Panc1 (cell line): Measurements from ENCODE around the gene TCF25. TPM values are rescaled to one million over a fixed set of nuclear protein-coding genes. Genes with fewer than 3 reads are reported as not detected.

Experiments used
- ATAC-seq: fragments of 200-7000 bp; cut with Tn5 transposase; 2 replicates; pipeline ENCODE4 v1.9.1; 2020; ENCODE audit warnings: mild to moderate bottlenecking, moderate library complexity
- BruUV-seq: library from RNA; stranded (reverse); fragments of 400-500 nt; replicated peaks from 2 replicates; lab custom pipeline; 2021; lab: Mats Ljungman, UMichigan
- CTCF ChIA-PET: fragments of 300-600 bp; sonication (Branson Sonifier 250); formaldehyde crosslinking; loops from one replicate; lab custom pipeline; 2022; ENCODE audit warnings: antibody characterized with exemption; lab: Charles Lee
- POLR2A ChIA-PET: fragments of 300-600 bp; sonication (Branson Sonifier 250); formaldehyde crosslinking; loops from one replicate; lab custom pipeline; 2022; ENCODE audit warnings: antibody characterized with exemption; lab: Charles Lee
- DNase-seq: peaks from one replicate; pipeline ENCODE4 v3.0.0-alpha.2; 2010; ENCODE audit warnings: low read depth, low spot score
- H3K27ac ChIP-seq: 2 replicates; pipeline ENCODE4 v1.5.1; 2011; ENCODE audit warnings: mild to moderate bottlenecking, low read length, inconsistent platforms
- H3K27me3 ChIP-seq: fragments of 200-500 bp; sonication (Bioruptor generic); 2 replicates; pipeline ENCODE4 v1.6.0; 2014; ENCODE audit warnings: low read length, inconsistent platforms; ENCODE audit not compliant: control insufficient read depth, insufficient read depth
- H3K36me3 ChIP-seq: fragments of 200-500 bp; sonication (Bioruptor generic); 2 replicates; pipeline ENCODE4 v1.5.1; 2014; ENCODE audit warnings: inconsistent platforms, mild to moderate bottlenecking, low read length, moderate library complexity; ENCODE audit not compliant: control insufficient read depth, insufficient read depth
- H3K4me1 ChIP-seq: 2 replicates; pipeline ENCODE4 v1.5.1; 2011; ENCODE audit warnings: inconsistent platforms, mild to moderate bottlenecking, low read length, moderate library complexity; ENCODE audit not compliant: control insufficient read depth, insufficient read depth
- H3K4me3 ChIP-seq, 2 experiments: 2 replicates each; pipeline ENCODE4 v1.5.1; 2011 to 2012; ENCODE audit warnings: low read depth in 2 of 2, low read length in 2 of 2, mild to moderate bottlenecking in 2 of 2, inconsistent platforms in 1 of 2, moderate library complexity in 1 of 2
- H3K9me3 ChIP-seq: fragments of 200-500 bp; sonication (Bioruptor generic); 2 replicates; pipeline ENCODE4 v1.5.1; 2014; ENCODE audit warnings: low read depth, mild to moderate bottlenecking, inconsistent platforms, low read length, moderate library complexity; ENCODE audit not compliant: control insufficient read depth, insufficient read depth
- POLR2AphosphoS5 ChIP-seq: IDR thresholded peaks from 2 replicates; pipeline ENCODE4 v1.6.1; 2012; ENCODE audit warnings: mild to moderate bottlenecking, low read depth, low read length, moderate library complexity
- SIN3A ChIP-seq: IDR thresholded peaks from 2 replicates; pipeline ENCODE4 v1.6.1; 2012; ENCODE audit warnings: low read depth, mild to moderate bottlenecking, low read length, moderate library complexity, borderline replicate concordance; ENCODE audit not compliant: insufficient read depth
- TCF7L2 ChIP-seq: IDR thresholded peaks from 2 replicates; pipeline ENCODE4 v1.6.1; 2011; ENCODE audit warnings: mild to moderate bottlenecking, low read depth, low read length, inconsistent platforms
- in situ Hi-C: cut with HindIII; loops from 2 replicates; pipeline ENCODE4 v1.10.0; 2016; ENCODE audit warnings: low sequenced_read_pairs, low pct_unique_long_range_greater_than_20kb
- intact Hi-C: fragments of 100-400 bp; cut with micrococcal nuclease; formaldehyde crosslinking; loops from one replicate; pipeline ENCODE4 v1.10.0; 2022; ENCODE audit not compliant: unreplicated experiment
- total RNA-seq: library from RNA; stranded (reverse); gene quantifications from one replicate; pipeline ENCODE4 v1.2.1, GENCODE V29; 2021; ENCODE audit not compliant: unreplicated experiment
- TF ChIP-seq, protein P1 (sequence below): fragments of 450-650 bp; IDR thresholded peaks from 2 replicates; pipeline ENCODE4 v1.5.1; 2017; ENCODE audit warnings: mild to moderate bottlenecking
- TF ChIP-seq, protein P2 (sequence below), 2 experiments: IDR thresholded peaks; 2 replicates each; pipeline ENCODE4 v1.6.1; 2011 to 2012; ENCODE audit warnings: low read depth in 2 of 2, control low read depth in 1 of 2, low read length in 1 of 2, mild to moderate bottlenecking in 1 of 2, moderate library complexity in 1 of 2; ENCODE audit not compliant: insufficient read depth in 1 of 2

Gene TCF25
- total RNA-seq, 1 experiment from 2014 or later, result 144 TPM

DNA sequence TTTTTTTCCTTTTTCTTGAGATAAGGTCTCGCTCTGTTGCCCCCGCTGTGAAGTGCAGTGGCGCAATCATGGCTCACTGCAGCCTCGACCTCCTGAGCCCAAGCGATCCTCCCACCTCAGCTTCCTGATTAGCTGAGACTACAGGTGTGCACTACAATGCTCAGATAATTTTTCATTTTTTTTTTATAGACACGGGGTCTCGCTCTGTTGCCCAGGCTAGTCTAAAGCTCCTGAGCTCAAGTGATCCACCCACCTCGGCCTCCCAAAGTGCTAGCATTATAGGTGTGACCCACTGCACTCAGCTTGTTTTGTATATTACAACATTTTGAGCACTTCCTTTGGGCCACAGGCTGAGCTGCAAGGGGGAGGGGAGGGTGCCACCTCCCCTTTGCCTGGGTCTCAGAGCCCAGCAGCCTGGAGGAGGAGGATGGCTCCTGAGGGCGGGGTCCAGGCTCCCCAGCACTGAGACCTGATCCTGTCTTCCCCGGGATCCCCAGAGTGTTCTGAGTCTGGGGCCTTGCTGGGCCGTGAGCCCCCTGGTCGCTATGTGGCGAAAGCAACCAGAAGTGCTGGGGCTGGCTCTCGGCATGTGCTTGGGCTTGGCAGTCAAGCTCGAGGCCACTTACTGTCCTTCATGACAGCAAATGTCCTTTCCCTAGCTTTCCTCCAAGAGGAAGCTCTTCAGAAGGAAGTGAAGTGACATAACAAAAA, 83.3 kb downstream of the TCF25 start:
- TF ChIP-seq POLR2AphosphoS5 (no peak), TCF7L2 (no peak), SIN3A (no peak)
- TF ChIP-seq, protein P1, sequence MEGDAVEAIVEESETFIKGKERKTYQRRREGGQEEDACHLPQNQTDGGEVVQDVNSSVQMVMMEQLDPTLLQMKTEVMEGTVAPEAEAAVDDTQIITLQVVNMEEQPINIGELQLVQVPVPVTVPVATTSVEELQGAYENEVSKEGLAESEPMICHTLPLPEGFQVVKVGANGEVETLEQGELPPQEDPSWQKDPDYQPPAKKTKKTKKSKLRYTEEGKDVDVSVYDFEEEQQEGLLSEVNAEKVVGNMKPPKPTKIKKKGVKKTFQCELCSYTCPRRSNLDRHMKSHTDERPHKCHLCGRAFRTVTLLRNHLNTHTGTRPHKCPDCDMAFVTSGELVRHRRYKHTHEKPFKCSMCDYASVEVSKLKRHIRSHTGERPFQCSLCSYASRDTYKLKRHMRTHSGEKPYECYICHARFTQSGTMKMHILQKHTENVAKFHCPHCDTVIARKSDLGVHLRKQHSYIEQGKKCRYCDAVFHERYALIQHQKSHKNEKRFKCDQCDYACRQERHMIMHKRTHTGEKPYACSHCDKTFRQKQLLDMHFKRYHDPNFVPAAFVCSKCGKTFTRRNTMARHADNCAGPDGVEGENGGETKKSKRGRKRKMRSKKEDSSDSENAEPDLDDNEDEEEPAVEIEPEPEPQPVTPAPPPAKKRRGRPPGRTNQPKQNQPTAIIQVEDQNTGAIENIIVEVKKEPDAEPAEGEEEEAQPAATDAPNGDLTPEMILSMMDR, result no peak
- TF ChIP-seq, protein P2, sequence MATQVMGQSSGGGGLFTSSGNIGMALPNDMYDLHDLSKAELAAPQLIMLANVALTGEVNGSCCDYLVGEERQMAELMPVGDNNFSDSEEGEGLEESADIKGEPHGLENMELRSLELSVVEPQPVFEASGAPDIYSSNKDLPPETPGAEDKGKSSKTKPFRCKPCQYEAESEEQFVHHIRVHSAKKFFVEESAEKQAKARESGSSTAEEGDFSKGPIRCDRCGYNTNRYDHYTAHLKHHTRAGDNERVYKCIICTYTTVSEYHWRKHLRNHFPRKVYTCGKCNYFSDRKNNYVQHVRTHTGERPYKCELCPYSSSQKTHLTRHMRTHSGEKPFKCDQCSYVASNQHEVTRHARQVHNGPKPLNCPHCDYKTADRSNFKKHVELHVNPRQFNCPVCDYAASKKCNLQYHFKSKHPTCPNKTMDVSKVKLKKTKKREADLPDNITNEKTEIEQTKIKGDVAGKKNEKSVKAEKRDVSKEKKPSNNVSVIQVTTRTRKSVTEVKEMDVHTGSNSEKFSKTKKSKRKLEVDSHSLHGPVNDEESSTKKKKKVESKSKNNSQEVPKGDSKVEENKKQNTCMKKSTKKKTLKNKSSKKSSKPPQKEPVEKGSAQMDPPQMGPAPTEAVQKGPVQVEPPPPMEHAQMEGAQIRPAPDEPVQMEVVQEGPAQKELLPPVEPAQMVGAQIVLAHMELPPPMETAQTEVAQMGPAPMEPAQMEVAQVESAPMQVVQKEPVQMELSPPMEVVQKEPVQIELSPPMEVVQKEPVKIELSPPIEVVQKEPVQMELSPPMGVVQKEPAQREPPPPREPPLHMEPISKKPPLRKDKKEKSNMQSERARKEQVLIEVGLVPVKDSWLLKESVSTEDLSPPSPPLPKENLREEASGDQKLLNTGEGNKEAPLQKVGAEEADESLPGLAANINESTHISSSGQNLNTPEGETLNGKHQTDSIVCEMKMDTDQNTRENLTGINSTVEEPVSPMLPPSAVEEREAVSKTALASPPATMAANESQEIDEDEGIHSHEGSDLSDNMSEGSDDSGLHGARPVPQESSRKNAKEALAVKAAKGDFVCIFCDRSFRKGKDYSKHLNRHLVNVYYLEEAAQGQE (IDR thresholded peaks at IDR 0.05; ENCODE audit: insufficient read depth in 1 of 2, low read depth in 2 of 2, low read length in 1 of 2), result no peak
- ChIA-PET POLR2A (no interaction called here), CTCF (no interaction called here)
- no peak for DNase-seq
- intact Hi-C loops, result no loop called here
- H3K36me3 ChIP-seq, result no peaks in the 10 kb centered on the region
- BruUV-seq, result no TSS peak
- H3K9me3 ChIP-seq, result no peaks in the 10 kb centered on the region
- H3K4me1 ChIP-seq, result no peaks in the 10 kb centered on the region
- H3K27ac ChIP-seq, result no peak overlapping the region
- in situ Hi-C loops, result no loop called here
- H3K4me3 ChIP-seq, result no peak overlapping the region
- no peak for ATAC-seq
- no peaks in the 10 kb centered on the region for H3K27me3 ChIP-seq

DNA sequence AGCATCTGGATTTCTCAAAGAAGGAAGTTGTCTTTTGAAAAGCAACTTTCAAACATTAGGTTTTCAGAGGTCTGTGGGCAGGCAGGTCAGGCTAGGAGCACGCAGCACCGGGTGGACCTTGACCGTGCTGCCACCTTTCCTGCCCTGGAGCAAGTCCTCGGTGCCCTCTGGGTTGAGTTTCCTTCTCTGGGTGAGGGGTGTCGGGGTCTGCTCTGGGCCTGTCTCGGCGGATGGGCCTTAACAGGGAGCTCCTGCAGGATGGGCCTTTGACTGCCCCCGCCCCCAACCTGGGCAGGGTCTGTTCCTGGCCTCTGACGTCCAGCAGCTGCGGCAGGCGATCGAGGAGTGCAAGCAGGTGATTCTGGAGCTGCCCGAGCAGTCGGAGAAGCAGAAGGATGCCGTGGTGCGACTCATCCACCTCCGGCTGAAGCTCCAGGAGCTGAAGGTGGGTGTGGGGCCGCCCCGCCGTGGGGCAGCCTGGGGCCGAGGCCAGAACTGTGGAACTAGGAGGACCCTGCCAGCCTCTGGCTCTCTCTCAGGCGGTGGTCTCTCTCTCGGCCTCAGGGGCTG, 83.9 kb downstream of the TCF25 start:
- no peak for ATAC-seq
- BruUV-seq, result no TSS peak
- Histone ChIP-seq H3K36me3 (no peaks in the 10 kb centered on the region), H3K27ac (no peak overlapping the region), H3K9me3 (no peaks in the 10 kb centered on the region), H3K4me1 (no peaks in the 10 kb centered on the region), H3K4me3 (no peak overlapping the region), H3K27me3 (no peaks in the 10 kb centered on the region)
- in situ Hi-C loops, result no loop called here
- POLR2A ChIA-PET, result no interaction called here
- CTCF ChIA-PET, result no interaction called here
- no peak for DNase-seq
- TF ChIP-seq POLR2AphosphoS5 (no peak), TCF7L2 (no peak), SIN3A (no peak)
- TF ChIP-seq, protein P2 (IDR thresholded peaks at IDR 0.05; ENCODE audit: insufficient read depth in 1 of 2, low read depth in 2 of 2, low read length in 1 of 2), result no peak
- TF ChIP-seq, protein P1, result no peak
- intact Hi-C loops, result no loop called here
